Activated T-helper 17 cell treated with anti-CD3 and anti-CD28 coated beads, Interleukin-2, amount 50 U/mL, for 72 hours (primary cell): ENCODE measurements around the gene RNPS1. TPM values are rescaled to one million over a fixed set of nuclear protein-coding genes. Genes with fewer than 3 reads are reported as not detected.

ENCODE experiments used
- total RNA-seq, 2 donors: library from RNA; stranded (reverse); gene quantifications; one replicate each; pipeline ENCODE4 v1.2.3, GENCODE V29; 2022

RNPS1 gene
- total RNA-seq, 2 donors from 2014 or later = 205 to 314 TPM

Other genes with a start within 250 kb of the RNPS1 start
- gene NPW, start 248.3 kb downstream of the RNPS1 start, total RNA-seq = 1 to 10 TPM in 1 of 2 donors, not detected in 1; 2.8 TPM
- 1 to 10 TPM in 1 of 2 donors, under 1 TPM in 1; 0.21 to 2.9 TPM for gene NHERF2, start 241.2 kb downstream of the RNPS1 start, total RNA-seq
- 10 to 100 TPM; 13.2 to 37.6 TPM for gene NTHL1, start 220.3 kb downstream of the RNPS1 start, total RNA-seq
- gene TSC2, start 220.1 kb downstream of the RNPS1 start, total RNA-seq = 10 to 100 TPM; 79.3 to 83.7 TPM
- 100 to 1,000 TPM in 1 of 2 donors, 10 to 100 TPM in 1; 71.8 to 122 TPM for gene PKD1, start 132.2 kb downstream of the RNPS1 start, total RNA-seq
- gene RAB26, start 119.5 kb downstream of the RNPS1 start, total RNA-seq = under 1 TPM; 0.28 to 0.34 TPM
- 10 to 100 TPM; 49.8 to 80.1 TPM for gene TRAF7, start 112.3 kb downstream of the RNPS1 start, total RNA-seq
- 1 to 10 TPM in 1 of 2 donors, under 1 TPM in 1; 0.78 to 6.6 TPM for gene CASKIN1, start 71.5 kb downstream of the RNPS1 start, total RNA-seq
- gene MLST8, start 62.7 kb downstream of the RNPS1 start, total RNA-seq = 10 to 100 TPM; 33.4 to 48.8 TPM
- gene BRICD5, start 57.3 kb downstream of the RNPS1 start, total RNA-seq = 1 to 10 TPM; 6.9 to 8.9 TPM
- gene PGP, start 53.3 kb downstream of the RNPS1 start, total RNA-seq = 10 to 100 TPM; 11.6 to 21.6 TPM
- gene E4F1, start 44.5 kb downstream of the RNPS1 start, total RNA-seq = 10 to 100 TPM; 20.1 to 22.8 TPM
- 1 to 10 TPM; 2.4 to 2.7 TPM for gene DNASE1L2, start 31.7 kb downstream of the RNPS1 start, total RNA-seq
- gene ECI1, start 16.5 kb downstream of the RNPS1 start, total RNA-seq = 10 to 100 TPM; 36.7 to 50.6 TPM
- gene ABCA3, start 72.6 kb upstream of the RNPS1 start, total RNA-seq = 1 to 10 TPM; 4.7 to 5.2 TPM
- gene CCNF, start 161.3 kb upstream of the RNPS1 start, total RNA-seq = 10 to 100 TPM; 59.6 to 64.5 TPM
- 10 to 100 TPM; 14.8 to 19.7 TPM for gene TEDC2, start 192.0 kb upstream of the RNPS1 start, total RNA-seq
- under 1 TPM in 1 of 2 donors, not detected in 1; 0.21 TPM for gene NTN3, start 203.2 kb upstream of the RNPS1 start, total RNA-seq
- gene TBC1D24, start 207.0 kb upstream of the RNPS1 start, total RNA-seq = 10 to 100 TPM; 10.8 to 16.1 TPM
- gene ATP6V0C, start 245.8 kb upstream of the RNPS1 start, total RNA-seq = 100 to 1,000 TPM in 1 of 2 donors, 10 to 100 TPM in 1; 98.5 to 128 TPM